ENCODE data around the gene NCOA3.

GRCh38 chr20:47663354-47664067 is 161.8 kb downstream of the NCOA3 start:
- TF ChIP-seq RAD21 (IDR thresholded peaks at IDR 0.05; ENCODE audit: low read depth) (peak; percentile 77), EP300 (IDR thresholded peaks at IDR 0.05; ENCODE audit: borderline replicate concordance) (no peak), TAF1 (IDR thresholded peaks at IDR 0.05; ENCODE audit: low read depth) (no peak), NFIC (IDR thresholded peaks at IDR 0.05) (no peak), FOXM1 (IDR thresholded peaks at IDR 0.05; ENCODE audit: borderline replicate concordance, low read depth) (no peak), CEBPB (IDR thresholded peaks at IDR 0.05) (no peak), YY1 (IDR thresholded peaks at IDR 0.05; ENCODE audit: low read depth) (no peak), USF1 (IDR thresholded peaks at IDR 0.05) (no peak)
- TF ChIP-seq, protein P1, sequence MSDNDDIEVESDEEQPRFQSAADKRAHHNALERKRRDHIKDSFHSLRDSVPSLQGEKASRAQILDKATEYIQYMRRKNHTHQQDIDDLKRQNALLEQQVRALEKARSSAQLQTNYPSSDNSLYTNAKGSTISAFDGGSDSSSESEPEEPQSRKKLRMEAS (IDR thresholded peaks at IDR 0.05), result no peak
- TF ChIP-seq, protein P2, sequence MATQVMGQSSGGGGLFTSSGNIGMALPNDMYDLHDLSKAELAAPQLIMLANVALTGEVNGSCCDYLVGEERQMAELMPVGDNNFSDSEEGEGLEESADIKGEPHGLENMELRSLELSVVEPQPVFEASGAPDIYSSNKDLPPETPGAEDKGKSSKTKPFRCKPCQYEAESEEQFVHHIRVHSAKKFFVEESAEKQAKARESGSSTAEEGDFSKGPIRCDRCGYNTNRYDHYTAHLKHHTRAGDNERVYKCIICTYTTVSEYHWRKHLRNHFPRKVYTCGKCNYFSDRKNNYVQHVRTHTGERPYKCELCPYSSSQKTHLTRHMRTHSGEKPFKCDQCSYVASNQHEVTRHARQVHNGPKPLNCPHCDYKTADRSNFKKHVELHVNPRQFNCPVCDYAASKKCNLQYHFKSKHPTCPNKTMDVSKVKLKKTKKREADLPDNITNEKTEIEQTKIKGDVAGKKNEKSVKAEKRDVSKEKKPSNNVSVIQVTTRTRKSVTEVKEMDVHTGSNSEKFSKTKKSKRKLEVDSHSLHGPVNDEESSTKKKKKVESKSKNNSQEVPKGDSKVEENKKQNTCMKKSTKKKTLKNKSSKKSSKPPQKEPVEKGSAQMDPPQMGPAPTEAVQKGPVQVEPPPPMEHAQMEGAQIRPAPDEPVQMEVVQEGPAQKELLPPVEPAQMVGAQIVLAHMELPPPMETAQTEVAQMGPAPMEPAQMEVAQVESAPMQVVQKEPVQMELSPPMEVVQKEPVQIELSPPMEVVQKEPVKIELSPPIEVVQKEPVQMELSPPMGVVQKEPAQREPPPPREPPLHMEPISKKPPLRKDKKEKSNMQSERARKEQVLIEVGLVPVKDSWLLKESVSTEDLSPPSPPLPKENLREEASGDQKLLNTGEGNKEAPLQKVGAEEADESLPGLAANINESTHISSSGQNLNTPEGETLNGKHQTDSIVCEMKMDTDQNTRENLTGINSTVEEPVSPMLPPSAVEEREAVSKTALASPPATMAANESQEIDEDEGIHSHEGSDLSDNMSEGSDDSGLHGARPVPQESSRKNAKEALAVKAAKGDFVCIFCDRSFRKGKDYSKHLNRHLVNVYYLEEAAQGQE (IDR thresholded peaks at IDR 0.05; ENCODE audit: low read depth), result no peak

All from Ishikawa (cell line).